Nephron progenitor cell (in vitro differentiated cells): ENCODE measurements around the gene TC2N.

Source experiments
- DNase-seq: peaks from one replicate; pipeline ENCODE4 v3.0.0; 2021
- H3K27ac Mint-ChIP-seq: 2 replicates; pipeline ENCODE4 v1.8.0; 2021; ENCODE audit warnings: mild to moderate bottlenecking, moderate library complexity, mixed read lengths
- H3K27me3 Mint-ChIP-seq: 2 replicates; pipeline ENCODE4 v1.8.0; 2021; ENCODE audit warnings: mild to moderate bottlenecking, low read depth, mixed read lengths; ENCODE audit not compliant: poor library complexity
- H3K36me3 Mint-ChIP-seq: 2 replicates; pipeline ENCODE4 v1.8.0; 2021; ENCODE audit warnings: low read depth, mixed read lengths
- H3K4me1 Mint-ChIP-seq: 2 replicates; pipeline ENCODE4 v1.8.0; 2021; ENCODE audit warnings: mixed read lengths
- H3K4me3 Mint-ChIP-seq: 2 replicates; pipeline ENCODE4 v1.8.0; 2021; ENCODE audit warnings: mild to moderate bottlenecking, moderate library complexity, mixed read lengths
- H3K9me3 Mint-ChIP-seq: 2 replicates; pipeline ENCODE4 v1.8.0; 2021; ENCODE audit warnings: mild to moderate bottlenecking, moderate library complexity, mixed read lengths
- TF ChIP-seq, protein P1 (sequence below): fragments of 200-600 bp; sonication (generic); IDR thresholded peaks from 2 replicates; pipeline ENCODE4 v1.5.0; 2021; ENCODE audit warnings: antibody characterized with exemption

TC2N gene

GRCh38 chr14:91778217-91778616 is 89.1 kb downstream of the TC2N start:
- Mint-ChIP-seq H3K4me3 (no peak overlapping the region), H3K4me1 (no peaks in the 10 kb centered on the region), H3K27ac (no peak overlapping the region), H3K9me3 (no peaks in the 10 kb centered on the region), H3K27me3 (no peaks in the 10 kb centered on the region), H3K36me3 (no peaks in the 10 kb centered on the region)
- TF ChIP-seq, protein P1, sequence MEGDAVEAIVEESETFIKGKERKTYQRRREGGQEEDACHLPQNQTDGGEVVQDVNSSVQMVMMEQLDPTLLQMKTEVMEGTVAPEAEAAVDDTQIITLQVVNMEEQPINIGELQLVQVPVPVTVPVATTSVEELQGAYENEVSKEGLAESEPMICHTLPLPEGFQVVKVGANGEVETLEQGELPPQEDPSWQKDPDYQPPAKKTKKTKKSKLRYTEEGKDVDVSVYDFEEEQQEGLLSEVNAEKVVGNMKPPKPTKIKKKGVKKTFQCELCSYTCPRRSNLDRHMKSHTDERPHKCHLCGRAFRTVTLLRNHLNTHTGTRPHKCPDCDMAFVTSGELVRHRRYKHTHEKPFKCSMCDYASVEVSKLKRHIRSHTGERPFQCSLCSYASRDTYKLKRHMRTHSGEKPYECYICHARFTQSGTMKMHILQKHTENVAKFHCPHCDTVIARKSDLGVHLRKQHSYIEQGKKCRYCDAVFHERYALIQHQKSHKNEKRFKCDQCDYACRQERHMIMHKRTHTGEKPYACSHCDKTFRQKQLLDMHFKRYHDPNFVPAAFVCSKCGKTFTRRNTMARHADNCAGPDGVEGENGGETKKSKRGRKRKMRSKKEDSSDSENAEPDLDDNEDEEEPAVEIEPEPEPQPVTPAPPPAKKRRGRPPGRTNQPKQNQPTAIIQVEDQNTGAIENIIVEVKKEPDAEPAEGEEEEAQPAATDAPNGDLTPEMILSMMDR, result no peak
- DNase-seq, result no peak

- no peaks in the 10 kb centered on the region for H3K27me3 Mint-ChIP-seq
- DNase-seq, result no peak
- no peak overlapping the region for H3K27ac Mint-ChIP-seq
- H3K4me1 Mint-ChIP-seq, result no peaks in the 10 kb centered on the region
- H3K36me3 Mint-ChIP-seq, result no peaks in the 10 kb centered on the region
- TF ChIP-seq, protein P1, result no peak
- no peak overlapping the region for H3K4me3 Mint-ChIP-seq
- no peaks in the 10 kb centered on the region for H3K9me3 Mint-ChIP-seq
These were observed 92.9 kb downstream of the TC2N start for GRCh38 chr14:91774140-91775096.

DNA sequence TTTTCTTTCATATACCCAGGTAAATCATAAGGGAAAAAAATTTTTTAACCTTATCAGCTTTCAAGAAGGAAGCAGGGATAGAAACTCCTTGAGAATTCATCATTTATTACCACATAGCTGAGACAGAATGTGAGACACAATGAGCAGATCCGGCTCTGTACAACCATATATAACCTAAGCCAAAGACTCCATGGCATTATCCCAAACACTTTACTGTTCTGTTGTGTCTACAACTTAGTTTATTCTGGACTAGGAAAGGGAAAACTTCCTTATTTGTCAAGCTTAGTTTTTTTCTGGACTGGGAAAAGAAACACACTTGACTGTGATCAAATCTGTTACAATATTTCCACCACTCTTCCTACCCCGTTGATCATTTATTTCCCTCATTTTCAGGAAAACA is 97.2 kb downstream of the TC2N start:
- no peak overlapping the region for H3K27ac Mint-ChIP-seq
- no peaks in the 10 kb centered on the region for H3K9me3 Mint-ChIP-seq
- peaks cover 4% of the 10 kb centered on the region for H3K4me1 Mint-ChIP-seq
- H3K36me3 Mint-ChIP-seq, result no peaks in the 10 kb centered on the region
- TF ChIP-seq, protein P1, result no peak
- no peak for DNase-seq
- H3K4me3 Mint-ChIP-seq, result no peak overlapping the region
- H3K27me3 Mint-ChIP-seq, result no peaks in the 10 kb centered on the region

DNA sequence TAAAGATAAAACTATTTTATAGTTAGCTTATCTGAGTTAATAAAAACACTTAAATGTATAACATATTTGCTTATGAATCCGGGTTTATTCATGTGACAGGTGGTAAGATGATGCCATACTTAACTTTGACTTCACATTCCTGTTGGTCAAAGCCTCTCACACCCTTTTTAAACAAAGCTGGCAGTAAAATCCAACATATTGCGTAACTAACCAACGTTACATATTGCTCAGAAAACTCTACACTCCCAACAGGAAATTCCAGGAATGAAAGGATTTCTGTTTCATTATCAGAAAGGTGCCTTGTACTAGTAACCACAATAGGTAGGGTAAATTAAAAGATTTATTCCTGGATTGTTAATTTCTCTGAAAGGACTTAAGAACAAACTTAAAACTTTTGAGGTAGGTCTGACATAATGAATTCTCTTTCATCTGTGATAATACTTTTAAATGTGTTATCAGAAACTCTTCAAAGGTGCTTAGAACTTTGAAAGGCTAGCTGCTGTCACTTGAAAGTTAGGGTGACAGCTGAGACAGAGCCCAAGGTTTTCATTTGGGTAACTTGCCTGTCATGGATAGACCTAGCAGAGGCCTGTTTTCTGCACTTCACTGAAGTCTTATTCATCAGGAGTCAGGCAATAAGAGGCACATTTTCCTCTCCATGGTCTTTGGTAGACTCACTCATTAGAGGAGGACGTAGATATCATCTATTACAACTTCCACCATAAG is 111.6 kb downstream of the TC2N start:
- Mint-ChIP-seq H3K27me3 (peaks cover 4% of the 10 kb centered on the region), H3K4me1 (peaks cover 16% of the 10 kb centered on the region), H3K4me3 (no peak overlapping the region), H3K36me3 (no peaks in the 10 kb centered on the region), H3K9me3 (peaks cover 19% of the 10 kb centered on the region), H3K27ac (no peak overlapping the region)
- TF ChIP-seq, protein P1, result no peak
- DNase-seq, result no peak

DNA sequence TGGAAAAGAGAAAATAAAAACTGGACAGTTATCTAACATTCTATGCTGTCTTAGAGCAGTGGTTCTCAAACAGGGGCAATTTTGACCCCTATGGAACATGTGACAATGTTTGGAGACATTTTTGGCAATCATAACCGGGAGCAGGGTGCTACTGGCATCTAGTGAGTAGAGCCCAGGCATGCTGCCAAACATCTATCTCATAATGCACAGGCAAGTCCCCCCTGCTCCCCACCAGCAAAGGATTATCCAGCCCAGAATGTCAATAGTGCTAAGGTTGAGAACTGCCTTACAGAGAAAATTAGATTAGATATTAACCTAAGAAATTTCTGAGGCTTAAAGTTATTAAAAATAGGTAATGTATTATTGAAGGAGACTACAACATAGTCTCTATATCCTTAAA is 112.5 kb downstream of the TC2N start:
- H3K9me3 Mint-ChIP-seq, result peaks cover 10% of the 10 kb centered on the region
- H3K4me3 Mint-ChIP-seq, result no peak overlapping the region
- DNase-seq, result no peak
- H3K27ac Mint-ChIP-seq, result no peak overlapping the region
- peaks cover 16% of the 10 kb centered on the region for H3K4me1 Mint-ChIP-seq
- H3K36me3 Mint-ChIP-seq, result no peaks in the 10 kb centered on the region
- peaks cover 4% of the 10 kb centered on the region for H3K27me3 Mint-ChIP-seq
- TF ChIP-seq, protein P1, result no peak
